ENCODE results near the gene FMN1. TPM values are rescaled to one million over a fixed set of nuclear protein-coding genes. Genes with fewer than 3 reads are reported as not detected.

Gene FMN1
- total and polyA plus RNA-seq, 2 of the 8 experiments (the other 6 are each of a cell fraction or from before 2014, with no cell fraction given): 0.27 to 3.7 TPM

- no peak for TF ChIP-seq SAP30 (IDR thresholded peaks at IDR 0.05; ENCODE audit: insufficient read depth, insufficient replicate concordance, low read length)
- no peak for TF ChIP-seq E2F6 (IDR thresholded peaks at IDR 0.05)
- TF ChIP-seq ATF3 (IDR thresholded peaks at IDR 0.05; ENCODE audit: insufficient read depth, low read depth, low read length): no peak
- TF ChIP-seq TEAD4 (IDR thresholded peaks at IDR 0.05; ENCODE audit: low read depth, low read length): no peak
Measured at GRCh38 chr15:32763295-32763694, 431.2 kb downstream of the FMN1 start (continued).
